NCI-H1417 treated with DMSO at 0.1 percent for 48 hours (cell line): ENCODE data around the gene CSTPP1.
"Not testable (repeated sequence)": the region's sequence is repeated elsewhere in the genome, so short reads cannot be mapped to it uniquely, and the experiment has no call there.

ENCODE experiments used
- DNase-seq: peaks from one replicate; lab custom pipeline; 2025; lab: John Stamatoyannopoulos, UW

CSTPP1 gene

GRCh38 chr11:47050284-47050683, 113.7 kb downstream of the CSTPP1 start:
- no peak for DNase-seq

GRCh38 chr11:47051217-47051616, 114.7 kb downstream of the CSTPP1 start:
- DNase-seq, result no peak

DNA sequence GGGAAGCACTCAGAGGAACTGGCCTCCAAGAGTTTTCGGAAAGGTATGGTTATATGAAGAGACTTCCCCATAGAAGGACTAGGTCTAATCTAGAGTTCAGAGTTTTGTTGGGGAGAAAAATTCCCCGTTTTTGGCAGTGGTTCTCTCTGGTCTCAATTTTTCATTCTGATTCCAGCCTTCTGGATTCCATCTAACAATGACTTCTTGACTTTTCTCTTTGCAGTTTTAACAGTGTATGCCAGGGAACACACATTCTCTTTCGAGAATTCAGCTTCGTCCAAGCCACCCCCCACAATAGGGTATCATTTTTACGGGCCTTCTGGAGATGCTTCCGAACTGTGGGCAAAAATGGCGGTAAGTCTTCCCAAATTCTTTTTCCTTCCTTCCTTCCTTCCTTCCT, 115.6 kb downstream of the CSTPP1 start:
- DNase-seq, result no peak

DNA sequence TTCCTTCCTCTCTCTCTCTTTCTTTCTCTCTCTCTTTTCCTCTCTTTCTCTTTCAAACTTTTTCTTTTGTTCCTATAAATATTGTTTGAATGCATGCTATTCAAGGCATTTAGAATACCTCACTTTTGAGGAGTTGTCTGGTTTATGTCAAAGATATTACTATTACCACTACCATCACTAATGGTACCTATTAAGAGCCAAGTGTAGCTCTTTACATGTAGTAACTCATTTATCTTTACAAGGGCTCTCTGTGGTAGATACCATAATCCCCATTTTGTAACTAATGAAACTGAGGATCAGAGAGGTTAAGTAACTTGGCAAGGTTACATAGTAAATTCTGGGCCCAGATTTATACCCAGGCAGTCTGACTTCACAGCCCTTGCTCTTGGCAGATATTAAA, 116.0 kb downstream of the CSTPP1 start:
- no peak for DNase-seq

DNA sequence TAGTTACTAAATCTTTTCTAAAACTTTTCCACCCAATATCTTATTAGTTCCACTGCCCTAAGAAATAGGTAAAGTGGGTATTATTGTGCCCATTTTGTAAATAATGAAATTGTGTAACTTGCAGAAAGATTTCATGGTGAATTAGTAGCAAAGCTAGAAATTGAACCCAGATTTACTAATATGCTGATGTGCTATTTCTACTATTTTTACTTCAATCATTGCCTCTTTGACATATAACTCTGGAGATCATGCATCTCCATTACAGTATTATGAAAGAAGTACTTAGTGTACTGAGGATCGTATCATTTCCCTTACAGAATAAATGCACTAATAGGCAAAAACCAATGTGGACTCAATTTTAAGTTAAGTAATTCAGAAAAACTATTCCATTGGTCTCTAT, 119.0 kb downstream of the CSTPP1 start:
- no peak for DNase-seq

- DNase-seq, result no peak
Observed at GRCh38 chr11:47056261-47056915, 119.8 kb downstream of the CSTPP1 start.

DNA sequence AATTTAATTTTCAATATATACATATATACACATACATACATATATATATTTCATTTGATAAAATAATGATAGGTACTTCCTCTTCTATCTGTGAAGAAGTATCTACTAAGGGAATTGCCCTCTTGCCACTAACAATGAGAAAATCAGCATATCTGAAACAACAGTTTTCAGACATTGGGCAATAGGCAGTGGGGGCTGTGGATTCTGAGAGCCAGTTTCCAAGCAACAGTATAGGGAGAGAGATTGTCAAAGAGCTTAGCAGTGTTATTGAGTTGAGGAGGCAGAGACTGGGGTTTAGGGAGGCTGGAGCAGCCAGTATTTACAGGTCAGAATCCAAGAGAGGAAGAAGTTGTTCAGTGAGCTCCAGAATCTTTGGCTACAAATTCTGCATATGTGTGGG, 120.8 kb downstream of the CSTPP1 start:
- DNase-seq, result no peak

- DNase-seq, result no peak
Observed at GRCh38 chr11:47060807-47061206, 124.2 kb downstream of the CSTPP1 start.

DNA sequence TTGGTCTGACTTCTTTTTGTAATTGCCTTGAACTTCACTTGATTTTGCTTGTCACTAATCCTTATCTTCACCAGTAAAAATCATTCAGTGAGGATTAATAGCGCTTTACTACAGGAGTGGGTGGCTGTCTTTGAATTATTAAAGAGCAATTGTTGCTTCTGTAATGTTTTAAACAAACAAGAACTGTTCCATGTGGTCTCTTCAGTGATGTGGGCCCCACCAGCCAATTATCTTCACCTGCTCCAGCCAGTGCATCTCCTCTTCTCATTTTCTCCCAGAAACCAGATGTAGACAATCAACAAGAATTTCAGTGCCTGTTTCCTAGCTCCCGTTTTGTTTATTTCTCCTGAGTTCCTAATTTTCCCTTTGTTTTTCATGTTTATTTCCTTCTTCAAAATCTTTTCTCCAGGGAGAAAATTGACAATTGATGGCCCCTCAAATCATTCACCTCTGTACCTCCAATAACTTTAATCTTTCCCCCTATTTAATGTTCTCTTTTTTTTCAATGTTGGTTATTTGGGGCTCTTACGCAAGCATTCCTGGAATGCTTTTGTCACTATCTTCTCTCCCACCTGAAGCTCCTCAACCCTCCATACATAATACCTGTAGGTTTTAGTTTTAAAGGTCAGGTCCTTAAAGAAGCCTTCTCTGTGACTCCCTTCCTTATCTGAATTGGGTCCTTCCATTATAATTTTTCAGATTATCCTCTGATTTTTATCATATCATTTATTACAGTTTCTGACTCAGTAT, 125.0 kb downstream of the CSTPP1 start:
- DNase-seq, result peak; percentile 27

GRCh38 chr11:47062736-47063135, 126.2 kb downstream of the CSTPP1 start:
- no peak for DNase-seq

- DNase-seq, result no peak
Observed at GRCh38 chr11:47067401-47067800, 130.8 kb downstream of the CSTPP1 start.

DNA sequence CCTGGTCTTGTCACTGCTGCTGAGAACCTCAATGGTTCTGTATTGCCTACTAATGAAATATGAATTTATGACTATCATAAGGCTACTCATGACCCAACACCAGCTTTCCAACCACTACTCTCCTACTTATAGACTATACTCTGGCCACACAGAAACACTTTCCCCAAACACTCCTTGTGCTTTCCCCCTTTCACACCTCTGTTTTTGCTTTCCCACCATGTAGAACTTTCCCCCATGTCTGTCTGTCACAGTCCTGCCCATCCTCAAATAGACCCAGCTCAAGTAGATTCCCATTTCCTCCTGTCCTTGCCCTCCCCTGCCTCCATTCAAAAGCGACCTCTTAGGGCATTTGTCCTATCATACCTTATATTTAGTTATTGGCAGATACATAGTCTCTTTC, 134.2 kb downstream of the CSTPP1 start:
- no peak for DNase-seq

DNA sequence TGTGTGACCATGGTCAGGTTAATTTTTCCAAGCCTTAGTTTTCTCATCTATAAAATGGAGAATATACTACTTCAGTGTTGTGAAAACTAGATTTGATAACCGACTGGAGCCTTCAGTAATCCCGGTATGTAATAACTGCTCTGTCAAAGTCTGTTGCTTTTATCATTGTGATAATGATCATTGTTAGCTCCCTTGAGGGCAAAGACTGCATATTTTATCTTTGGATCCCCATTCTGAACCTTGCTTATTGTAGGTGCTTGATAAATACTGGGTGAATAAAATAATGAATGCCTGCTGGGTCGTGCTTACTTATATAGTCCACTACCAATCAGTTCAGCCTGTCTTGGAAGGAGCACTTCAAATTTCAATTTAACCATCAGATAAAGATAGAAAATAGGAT, 134.8 kb downstream of the CSTPP1 start:
- no peak for DNase-seq

GRCh38 chr11:47071791-47072261, 135.3 kb downstream of the CSTPP1 start:
- no peak for DNase-seq

DNA sequence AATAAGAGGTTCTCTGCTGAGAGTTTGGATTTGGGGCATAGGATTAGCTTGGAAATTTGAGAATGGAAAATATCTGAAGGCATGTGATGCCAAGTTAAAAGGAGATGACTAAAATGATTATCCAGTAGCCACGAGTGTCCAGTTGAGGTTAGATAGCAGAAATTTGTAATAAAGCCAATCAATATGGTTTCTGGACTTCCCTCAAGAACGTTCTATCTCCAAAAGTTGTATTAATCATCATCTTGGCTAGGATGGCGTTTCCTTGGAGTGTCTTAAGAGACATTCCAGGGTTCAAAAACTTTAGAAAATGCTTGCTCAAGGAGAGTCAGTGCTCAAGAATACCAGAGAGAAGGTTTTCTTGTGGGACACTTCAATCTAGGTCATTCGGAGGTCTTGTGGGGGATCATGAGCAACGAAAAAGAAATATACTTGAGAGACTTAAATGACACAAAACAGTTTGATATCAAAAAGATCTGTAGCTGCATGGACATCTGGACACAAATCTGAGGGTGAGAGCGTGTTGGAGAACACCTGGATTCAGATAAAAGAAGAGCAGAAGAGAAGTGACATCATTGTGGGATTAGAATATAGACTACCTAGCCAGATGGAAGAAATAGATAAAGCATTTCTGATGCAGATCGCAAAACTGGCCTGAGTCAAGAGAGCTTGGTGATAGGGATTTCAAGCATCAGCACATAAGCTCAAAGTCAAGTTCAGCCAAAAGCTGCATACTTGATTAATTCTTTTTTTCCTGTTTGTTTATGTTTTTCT, 142.4 kb downstream of the CSTPP1 start:
- DNase-seq, result no peak

- not testable (repeated sequence) for DNase-seq
Observed at GRCh38 chr11:47080775-47081174, 144.2 kb downstream of the CSTPP1 start.

DNA sequence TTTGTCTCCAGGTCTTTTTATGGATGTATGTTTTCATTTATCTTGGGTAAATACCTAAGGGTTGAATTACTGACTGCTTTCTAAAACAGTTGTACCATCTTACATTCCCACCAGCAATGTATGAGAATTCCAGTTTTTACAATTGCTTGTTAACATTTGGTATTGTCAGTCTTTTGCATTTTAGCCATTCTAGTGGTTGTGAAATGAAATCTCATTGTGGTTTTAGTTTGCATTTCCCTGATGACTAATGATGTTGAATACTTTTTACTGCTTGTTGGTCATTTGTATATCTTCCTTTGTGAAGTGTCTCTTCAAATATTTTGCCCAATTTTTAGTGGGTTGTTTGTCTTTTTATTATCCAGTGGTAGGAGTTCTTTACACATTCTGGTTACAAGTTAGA, 147.4 kb downstream of the CSTPP1 start:
- no peak for DNase-seq

DNA sequence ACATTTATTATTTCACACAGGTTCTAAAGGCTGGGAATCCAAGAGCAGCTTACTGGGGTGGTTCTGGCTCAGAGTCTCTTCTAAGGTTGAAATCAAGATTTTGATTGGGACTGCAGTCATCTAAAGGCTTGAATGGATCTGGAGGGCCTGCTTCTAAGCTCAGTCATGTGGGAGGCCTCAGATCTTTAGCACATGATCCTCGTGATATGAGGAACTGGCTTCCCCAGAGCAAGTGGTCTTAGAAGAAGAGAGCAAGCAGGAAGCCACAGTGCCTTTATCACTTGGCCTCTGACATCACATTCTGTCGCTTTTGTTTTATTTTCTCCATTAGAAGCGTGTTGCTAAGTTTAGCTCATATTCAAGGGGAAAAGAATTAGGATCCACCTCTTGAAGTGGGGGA, 151.2 kb downstream of the CSTPP1 start:
- DNase-seq, result no peak

DNA sequence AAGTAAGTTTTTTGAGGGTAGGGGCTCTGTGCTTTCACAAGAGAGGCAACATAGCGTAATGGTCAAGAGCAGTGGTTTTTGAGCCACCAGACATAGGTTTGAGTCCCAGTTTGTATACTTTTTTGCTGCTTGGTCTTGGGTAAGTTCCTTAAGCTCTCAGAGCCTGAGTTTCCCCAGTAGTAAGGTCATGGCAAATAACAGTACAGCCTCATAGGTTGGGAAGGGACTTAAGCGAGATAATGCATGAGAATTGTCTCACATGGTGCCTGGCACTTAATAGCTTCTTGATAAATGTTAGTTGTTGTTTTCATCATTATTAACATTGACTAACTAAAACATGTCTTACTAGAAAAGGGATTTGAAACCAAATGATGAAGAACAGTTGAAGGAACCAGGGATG, 157.0 kb downstream of the CSTPP1 start:
- no peak for DNase-seq

- DNase-seq, result not testable (repeated sequence)
Observed at GRCh38 chr11:47096871-47097270, 160.3 kb downstream of the CSTPP1 start.

GRCh38 chr11:47098223-47098622, 161.7 kb downstream of the CSTPP1 start:
- DNase-seq, result not testable (repeated sequence)

- DNase-seq, result no peak
Observed at GRCh38 chr11:47099214-47099917, 162.8 kb downstream of the CSTPP1 start.
